H9 (cell line): ENCODE measurements around the gene LAMA5. TPM values are rescaled to one million over a fixed set of nuclear protein-coding genes. Genes with fewer than 3 reads are reported as not detected.

Experiments used
- DNase-seq: peaks from one replicate; pipeline ENCODE4 v3.0.0-alpha.2; 2017
- H2AFZ ChIP-seq: one replicate; pipeline ENCODE4 v1.6.1; 2013; ENCODE audit warnings: mild to moderate bottlenecking, low read length, control low read depth, moderate library complexity
- H2AK5ac ChIP-seq: 2 replicates; pipeline ENCODE4 v1.6.1; 2013; ENCODE audit warnings: low read length, control low read depth, mixed read lengths; ENCODE audit not compliant: insufficient read length
- H2BK120ac ChIP-seq: one replicate; pipeline ENCODE4 v1.6.1; 2013; ENCODE audit warnings: low read depth, mild to moderate bottlenecking, low read length, control low read depth, inconsistent platforms; ENCODE audit not compliant: poor library complexity, severe bottlenecking
- H2BK12ac ChIP-seq: 2 replicates; pipeline ENCODE4 v1.6.1; 2013; ENCODE audit warnings: low read length, control low read depth, mixed read lengths, low read depth; ENCODE audit not compliant: insufficient read length
- H2BK15ac ChIP-seq: 2 replicates; pipeline ENCODE4 v1.6.1; 2013; ENCODE audit warnings: low read depth, low read length, control low read depth
- H2BK20ac ChIP-seq: one replicate; pipeline ENCODE4 v1.6.1; 2013; ENCODE audit warnings: low read depth, mild to moderate bottlenecking, low read length, control low read depth, inconsistent platforms; ENCODE audit not compliant: poor library complexity, severe bottlenecking
- H2BK5ac ChIP-seq: 2 replicates; pipeline ENCODE4 v1.6.1; 2013; ENCODE audit warnings: low read length, control low read depth, mixed read lengths; ENCODE audit not compliant: insufficient read length
- H3K14ac ChIP-seq: 2 replicates; pipeline ENCODE4 v1.6.1; 2013; ENCODE audit warnings: low read length, control low read depth; ENCODE audit not compliant: insufficient read depth
- H3K18ac ChIP-seq: 2 replicates; pipeline ENCODE4 v1.6.1; 2013; ENCODE audit warnings: low read depth, mild to moderate bottlenecking, mixed read lengths, low read length, control low read depth; ENCODE audit not compliant: insufficient read length
- H3K23ac ChIP-seq: 2 replicates; pipeline ENCODE4 v1.6.1; 2013; ENCODE audit warnings: low read length, control low read depth, mixed read lengths, low read depth; ENCODE audit not compliant: insufficient read length
- H3K23me2 ChIP-seq: 2 replicates; pipeline ENCODE4 v1.6.1; 2013; ENCODE audit warnings: low read depth, mild to moderate bottlenecking, mixed read lengths, low read length, control low read depth; ENCODE audit not compliant: insufficient read length, poor library complexity, severe bottlenecking
- H3K27ac ChIP-seq: 2 replicates; pipeline ENCODE4 v1.5.1; 2013; ENCODE audit warnings: low read length, control low read depth, mixed read lengths, low read depth; ENCODE audit not compliant: insufficient read length
- H3K27me3 ChIP-seq: 2 replicates; pipeline ENCODE4 v1.6.1; 2013; ENCODE audit warnings: low read length, control low read depth, inconsistent platforms; ENCODE audit not compliant: insufficient read depth
- H3K4ac ChIP-seq: 2 replicates; pipeline ENCODE4 v1.6.1; 2013; ENCODE audit warnings: low read depth, mild to moderate bottlenecking, control low read depth, inconsistent platforms, low read length, moderate library complexity
- H3K4me1 ChIP-seq: 2 replicates; pipeline ENCODE4 v1.6.1; 2013; ENCODE audit warnings: low read length, control low read depth, inconsistent platforms; ENCODE audit not compliant: insufficient read depth
- H3K4me2 ChIP-seq: 2 replicates; pipeline ENCODE4 v1.6.1; 2013; ENCODE audit warnings: low read length, control low read depth, mixed read lengths; ENCODE audit not compliant: insufficient read length, insufficient read depth
- H3K56ac ChIP-seq: 2 replicates; pipeline ENCODE4 v1.6.1; 2013; ENCODE audit warnings: low read depth, mild to moderate bottlenecking, mixed read lengths, low read length, control low read depth; ENCODE audit not compliant: insufficient read length
- H3K79me1 ChIP-seq: 2 replicates; pipeline ENCODE4 v1.6.1; 2013; ENCODE audit warnings: low read depth, mild to moderate bottlenecking, moderate library complexity, low read length, control low read depth, inconsistent platforms; ENCODE audit not compliant: insufficient read depth, poor library complexity, severe bottlenecking
- H3K79me2 ChIP-seq: 2 replicates; pipeline ENCODE4 v1.6.1; 2013; ENCODE audit warnings: low read length, control low read depth, inconsistent platforms; ENCODE audit not compliant: insufficient read depth
- H3K9ac ChIP-seq: 2 replicates; pipeline ENCODE4 v1.6.1; 2013; ENCODE audit warnings: low read length, control low read depth, mixed read lengths; ENCODE audit not compliant: insufficient read length; ENCODE audit errors: extremely low read depth
- H3K9me3 ChIP-seq: one replicate; pipeline ENCODE4 v1.6.1; 2013; ENCODE audit warnings: low read depth, low read length, inconsistent platforms; ENCODE audit not compliant: control insufficient read depth
- H3T11ph ChIP-seq: one replicate; pipeline ENCODE4 v1.6.1; 2013; ENCODE audit warnings: mild to moderate bottlenecking, low read length, control low read depth, inconsistent platforms
- H4K20me1 ChIP-seq: one replicate; pipeline ENCODE4 v1.6.1; 2013; ENCODE audit not compliant: control insufficient read depth, insufficient read length, insufficient read depth
- H4K5ac ChIP-seq: 2 replicates; pipeline ENCODE4 v1.6.1; 2013; ENCODE audit warnings: low read depth, mild to moderate bottlenecking, mixed read lengths, low read length, control low read depth; ENCODE audit not compliant: insufficient read length
- H4K8ac ChIP-seq: replicated peaks from 2 replicates; pipeline ENCODE4 v1.6.1; 2013; ENCODE audit warnings: low read length, control low read depth, mixed read lengths, low read depth; ENCODE audit not compliant: insufficient read length
- H4K91ac ChIP-seq: 2 replicates; pipeline ENCODE4 v1.6.1; 2013; ENCODE audit warnings: low read depth, mild to moderate bottlenecking, moderate library complexity, mixed read lengths, low read length, control low read depth; ENCODE audit not compliant: insufficient read length
- H3K27ac Mint-ChIP-seq, 3 experiments: 2 replicates in 2 of 3; 3 replicates in 1 of 3; pipeline ENCODE4 v1.8.0; 2020 to 2021; ENCODE audit warnings: mixed read lengths in 3 of 3, mild to moderate bottlenecking in 1 of 3, moderate library complexity in 1 of 3
- H3K27me3 Mint-ChIP-seq: 2 replicates; pipeline ENCODE4 v1.8.0; 2021; ENCODE audit warnings: low read depth, mild to moderate bottlenecking, moderate library complexity, mixed read lengths
- H3K36me3 Mint-ChIP-seq, 3 experiments: 2 replicates in 2 of 3; 3 replicates in 1 of 3; pipeline ENCODE4 v1.8.0; 2020 to 2021; ENCODE audit warnings: low read depth in 3 of 3, mixed read lengths in 3 of 3; ENCODE audit not compliant: insufficient read depth in 1 of 3
- H3K4me1 Mint-ChIP-seq, 2 experiments: 2 replicates each; pipeline ENCODE4 v1.8.0; 2020; ENCODE audit warnings: mixed read lengths in 2 of 2
- H3K4me3 Mint-ChIP-seq, 2 experiments: 2 replicates in 1 of 2; 3 replicates in 1 of 2; pipeline ENCODE4 v1.8.0; 2020 to 2021; ENCODE audit warnings: mild to moderate bottlenecking in 2 of 2, mixed read lengths in 2 of 2, moderate library complexity in 1 of 2
- H3K9me3 Mint-ChIP-seq, 2 experiments: 2 replicates in 1 of 2; 3 replicates in 1 of 2; pipeline ENCODE4 v1.8.0; 2020; ENCODE audit warnings: mild to moderate bottlenecking in 2 of 2, mixed read lengths in 2 of 2, moderate library complexity in 1 of 2
- WGBS: extraction: QIAGEN DNeasy Blood & Tissue Kit; methylation state at CpG from one replicate; pipeline ENCODE4 v1.1.7; 2013; ENCODE audit warnings: missing lambda C conversion rate, low lambda C conversion rate, mixed read lengths; ENCODE audit not compliant: insufficient read length; ENCODE audit errors: extremely low coverage; 5-methylcytosine and 5-hydroxymethylcytosine counted together
- total RNA-seq: library from RNA; stranded (reverse); gene quantifications from 2 replicates; pipeline ENCODE4 v1.2.1, GENCODE V29; 2021
- TF ChIP-seq, protein P1 (sequence below): fragments of 200-600 bp; sonication (generic); conservative IDR thresholded peaks from 3 replicates; pipeline ENCODE4 v1.8.0; 2021; ENCODE audit warnings: antibody characterized with exemption, mild to moderate bottlenecking

LAMA5 gene
- total RNA-seq, 1 experiment from 2014 or later = 200 TPM

GRCh38 chr20:62405981-62406513 lies 38.9 kb upstream of the LAMA5 start:
- Mint-ChIP-seq H3K4me3 (peak overlapping the region; percentile 68 to 81), H3K9me3 (no peaks in the 10 kb centered on the region), H3K27ac (no peak overlapping the region), H3K36me3 (peaks cover 0 to under 1% (median 0%) of the 10 kb centered on the region in 3 experiments; a peak in 1 of 7 replicates), H3K27me3 (peaks cover 16% of the 10 kb centered on the region), H3K4me1 (peaks cover 9 to 20% of the 10 kb centered on the region in 2 experiments)
- Histone ChIP-seq H3K14ac (no peak overlapping the region), H3T11ph (no peak overlapping the region), H2AFZ (no peak overlapping the region), H4K5ac (no peak overlapping the region), H4K8ac (no peak overlapping the region), H2BK15ac (no peak overlapping the region), H2BK5ac (no peak overlapping the region), H3K27ac (no peak overlapping the region), H3K56ac (no peak overlapping the region), H3K9me3 (no peaks in the 10 kb centered on the region), H3K23me2 (no peaks in the 10 kb centered on the region), H2AK5ac (no peak overlapping the region), H3K79me1 (no peaks in the 10 kb centered on the region), H3K18ac (no peak overlapping the region), H3K23ac (no peak overlapping the region), H3K79me2 (no peaks in the 10 kb centered on the region), H4K20me1 (no peaks in the 10 kb centered on the region), H3K4ac (no peak overlapping the region), H2BK12ac (no peak overlapping the region), H4K91ac (no peak overlapping the region), H3K4me2 (peak overlapping the region; percentile 41), H2BK120ac (no peak overlapping the region), H3K9ac (no peak overlapping the region), H3K27me3 (no peaks in the 10 kb centered on the region), H2BK20ac (no peak overlapping the region), H3K4me1 (no peaks in the 10 kb centered on the region)
- WGBS = no CpG with 5 or more reads among the region's 10 CpGs
- DNase-seq = no peak
- TF ChIP-seq, protein P1, sequence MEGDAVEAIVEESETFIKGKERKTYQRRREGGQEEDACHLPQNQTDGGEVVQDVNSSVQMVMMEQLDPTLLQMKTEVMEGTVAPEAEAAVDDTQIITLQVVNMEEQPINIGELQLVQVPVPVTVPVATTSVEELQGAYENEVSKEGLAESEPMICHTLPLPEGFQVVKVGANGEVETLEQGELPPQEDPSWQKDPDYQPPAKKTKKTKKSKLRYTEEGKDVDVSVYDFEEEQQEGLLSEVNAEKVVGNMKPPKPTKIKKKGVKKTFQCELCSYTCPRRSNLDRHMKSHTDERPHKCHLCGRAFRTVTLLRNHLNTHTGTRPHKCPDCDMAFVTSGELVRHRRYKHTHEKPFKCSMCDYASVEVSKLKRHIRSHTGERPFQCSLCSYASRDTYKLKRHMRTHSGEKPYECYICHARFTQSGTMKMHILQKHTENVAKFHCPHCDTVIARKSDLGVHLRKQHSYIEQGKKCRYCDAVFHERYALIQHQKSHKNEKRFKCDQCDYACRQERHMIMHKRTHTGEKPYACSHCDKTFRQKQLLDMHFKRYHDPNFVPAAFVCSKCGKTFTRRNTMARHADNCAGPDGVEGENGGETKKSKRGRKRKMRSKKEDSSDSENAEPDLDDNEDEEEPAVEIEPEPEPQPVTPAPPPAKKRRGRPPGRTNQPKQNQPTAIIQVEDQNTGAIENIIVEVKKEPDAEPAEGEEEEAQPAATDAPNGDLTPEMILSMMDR = no peak
